ENCODE results near the gene PIAS4. TPM values are rescaled to one million over a fixed set of nuclear protein-coding genes. Genes with fewer than 3 reads are reported as not detected.

The PIAS4 gene
- total and polyA plus RNA-seq, 9 donors = 14.7 to 26.2 (median 23.6) TPM

DNA sequence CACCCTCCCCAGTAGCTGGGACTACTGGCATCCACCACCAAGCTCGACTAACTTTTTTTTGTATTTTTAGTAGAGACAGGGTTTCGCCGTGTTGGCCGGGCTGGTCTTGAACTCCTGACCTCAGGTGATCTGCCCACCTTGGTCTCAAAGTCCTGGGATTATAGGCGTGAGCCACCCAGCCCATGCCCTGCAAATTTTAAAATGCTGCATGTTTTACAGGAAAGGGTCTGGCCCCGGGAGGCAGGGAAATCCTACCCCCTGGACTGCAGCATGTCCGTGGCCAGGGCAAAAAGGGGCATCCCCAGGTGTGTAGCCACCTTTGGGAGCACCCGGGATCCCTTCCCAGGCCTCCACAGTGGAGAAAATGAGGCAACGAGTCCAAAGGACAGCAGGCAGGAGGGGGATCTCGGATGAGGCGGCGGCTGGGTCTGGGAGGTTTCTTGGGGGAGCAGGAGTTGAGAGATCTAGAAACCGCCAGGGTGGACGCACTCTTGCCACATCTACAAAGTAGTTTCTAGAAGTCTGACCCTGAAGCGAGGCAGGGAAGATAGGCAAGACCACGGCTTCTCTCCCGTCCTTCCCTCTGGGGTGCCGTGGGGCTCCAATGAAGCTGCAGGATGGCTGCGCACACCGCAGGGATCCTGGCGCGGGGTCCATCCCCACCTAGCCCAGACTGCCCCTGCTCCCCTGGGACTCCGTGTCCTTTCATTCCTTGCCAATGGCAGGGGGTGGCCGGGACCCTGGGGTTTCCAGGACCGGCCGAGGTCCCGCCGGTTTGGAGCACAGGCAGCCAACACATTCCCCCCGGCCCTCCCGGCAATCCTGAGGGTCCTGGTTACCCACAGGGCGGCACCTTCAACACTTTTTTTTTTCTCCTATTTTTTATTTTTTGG lies 80.5 kb downstream of the PIAS4 start:
- Histone ChIP-seq H3K4me1 (ENCODE audit: control insufficient read depth, insufficient read depth, low read length) (peaks cover 12% of the 10 kb centered on the region), H3K36me3 (ENCODE audit: control insufficient read depth, insufficient read depth, low read length) (peaks cover 34% of the 10 kb centered on the region), H3K27me3 (ENCODE audit: control insufficient read depth, insufficient read depth, low read length) (no peaks in the 10 kb centered on the region), H3K4me3 (ENCODE audit: low read length) (no peak overlapping the region), H3K27ac (ENCODE audit: low read length) (no peak overlapping the region), H3K9me3 (replicated peaks; ENCODE audit: control insufficient read depth, low read depth, low read length) (no peaks in the 10 kb centered on the region)
- DNase-seq = no peak
- WGBS (ENCODE audit: insufficient coverage) = 79% methylated on average over 20 of the region's 31 CpGs

DNA sequence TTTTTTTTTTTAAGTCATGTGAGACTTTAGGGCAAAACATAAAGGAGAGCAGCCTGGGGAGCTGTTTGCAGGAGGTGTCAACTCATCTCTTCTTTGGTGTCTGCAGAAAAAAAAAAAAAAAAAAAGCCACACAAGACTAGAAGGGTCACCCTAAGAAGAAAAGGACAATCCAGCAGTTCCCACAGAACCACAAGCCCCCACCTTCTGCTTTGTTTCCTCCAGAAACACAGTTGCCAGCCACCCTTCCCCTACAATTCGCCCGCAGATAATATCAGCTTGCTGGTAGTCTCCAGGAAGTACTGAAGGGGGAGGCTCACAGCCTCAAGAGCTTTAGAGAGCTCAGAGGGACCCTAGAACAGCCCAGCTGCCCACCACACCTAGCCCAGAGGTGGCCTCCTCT lies 81.4 kb downstream of the PIAS4 start:
- Histone ChIP-seq H3K27me3 (ENCODE audit: control insufficient read depth, insufficient read depth, low read length) (no peaks in the 10 kb centered on the region), H3K27ac (ENCODE audit: low read length) (no peak overlapping the region), H3K36me3 (ENCODE audit: control insufficient read depth, insufficient read depth, low read length) (peaks cover 43% of the 10 kb centered on the region), H3K4me1 (ENCODE audit: control insufficient read depth, insufficient read depth, low read length) (peaks cover 9% of the 10 kb centered on the region), H3K4me3 (ENCODE audit: low read length) (no peak overlapping the region), H3K9me3 (replicated peaks; ENCODE audit: control insufficient read depth, low read depth, low read length) (no peaks in the 10 kb centered on the region)
- DNase-seq = no peak
- 80% methylated on average over 1 of the region's 2 CpGs for WGBS (ENCODE audit: insufficient coverage)

Other genes starting within 250 kb of the PIAS4 start
- 14.6 TPM for gene APBA3, start 246.0 kb upstream of the PIAS4 start, total RNA-seq
- 10 to 100 TPM in 7 of 8 donors, 1 to 10 TPM in 1; 9.5 to 16.9 (median 13.4) TPM for gene APBA3, start 246.0 kb upstream of the PIAS4 start, polyA plus RNA-seq (ENCODE audit: insufficient read depth in 1 of 8, insufficient read length in 8 of 8, low replicate concordance in 1 of 8)
- gene MRPL54, start 245.1 kb upstream of the PIAS4 start, total RNA-seq = 61.4 TPM
- 10 to 100 TPM; 22.6 to 33.2 (median 29.6) TPM for gene MRPL54, start 245.1 kb upstream of the PIAS4 start, polyA plus RNA-seq (ENCODE audit: insufficient read depth in 1 of 8, insufficient read length in 8 of 8, low replicate concordance in 1 of 8)
- gene RAX2, start 235.5 kb upstream of the PIAS4 start, total RNA-seq = 0.04 TPM
- gene RAX2, start 235.5 kb upstream of the PIAS4 start, polyA plus RNA-seq (ENCODE audit: insufficient read depth in 1 of 8, insufficient read length in 8 of 8, low replicate concordance in 1 of 8) = not detected
- gene MATK, start 221.4 kb upstream of the PIAS4 start, total RNA-seq = 0.62 TPM
- gene MATK, start 221.4 kb upstream of the PIAS4 start, polyA plus RNA-seq (ENCODE audit: insufficient read depth in 1 of 8, insufficient read length in 8 of 8, low replicate concordance in 1 of 8) = 1 to 10 TPM in 5 of 8 donors, under 1 TPM in 3; 0.87 to 1.9 (median 1.1) TPM
- under 0.01 TPM for gene ZFR2, start 138.7 kb upstream of the PIAS4 start, total RNA-seq
- under 1 TPM in 6 of 8 donors, not detected in 2; 0.03 to 0.23 (median 0.13) TPM for gene ZFR2, start 138.7 kb upstream of the PIAS4 start, polyA plus RNA-seq (ENCODE audit: insufficient read depth in 1 of 8, insufficient read length in 8 of 8, low replicate concordance in 1 of 8)
- gene ATCAY, start 127.1 kb upstream of the PIAS4 start, total RNA-seq = 0.04 TPM
- under 1 TPM; 0.06 to 0.78 (median 0.24) TPM for gene ATCAY, start 127.1 kb upstream of the PIAS4 start, polyA plus RNA-seq (ENCODE audit: insufficient read depth in 1 of 8, insufficient read length in 8 of 8, low replicate concordance in 1 of 8)
- 168 TPM for gene NMRK2, start 74.7 kb upstream of the PIAS4 start, total RNA-seq
- gene NMRK2, start 74.7 kb upstream of the PIAS4 start, polyA plus RNA-seq (ENCODE audit: insufficient read depth in 1 of 8, insufficient read length in 8 of 8, low replicate concordance in 1 of 8) = 100 to 1,000 TPM; 146 to 369 (median 300) TPM
- 51.2 TPM for gene DAPK3, start 36.6 kb upstream of the PIAS4 start, total RNA-seq
- gene DAPK3, start 36.6 kb upstream of the PIAS4 start, polyA plus RNA-seq (ENCODE audit: insufficient read depth in 1 of 8, insufficient read length in 8 of 8, low replicate concordance in 1 of 8) = 10 to 100 TPM; 69.6 to 88.5 (median 80.0) TPM
- gene EEF2, start 22.3 kb upstream of the PIAS4 start, total RNA-seq = 3,013 TPM
- gene EEF2, start 22.3 kb upstream of the PIAS4 start, polyA plus RNA-seq (ENCODE audit: insufficient read depth in 1 of 8, insufficient read length in 8 of 8, low replicate concordance in 1 of 8) = 1,000 to 10,000 TPM; 2,533 to 3,060 (median 2,684) TPM
- 4.2 TPM for gene ZBTB7A, start 59.2 kb downstream of the PIAS4 start, total RNA-seq
- 10 to 100 TPM in 1 of 8 donors, 1 to 10 TPM in 7; 6.8 to 10.9 (median 8.5) TPM for gene ZBTB7A, start 59.2 kb downstream of the PIAS4 start, polyA plus RNA-seq (ENCODE audit: insufficient read depth in 1 of 8, insufficient read length in 8 of 8, low replicate concordance in 1 of 8)
- gene MAP2K2, start 116.4 kb downstream of the PIAS4 start, total RNA-seq = 97.0 TPM
- 100 to 1,000 TPM; 104 to 137 (median 118) TPM for gene MAP2K2, start 116.4 kb downstream of the PIAS4 start, polyA plus RNA-seq (ENCODE audit: insufficient read depth in 1 of 8, insufficient read length in 8 of 8, low replicate concordance in 1 of 8)
- not detected for gene CREB3L3, start 145.9 kb downstream of the PIAS4 start, total RNA-seq
- gene CREB3L3, start 145.9 kb downstream of the PIAS4 start, polyA plus RNA-seq (ENCODE audit: insufficient read depth in 1 of 8, insufficient read length in 8 of 8, low replicate concordance in 1 of 8) = 1 to 10 TPM in 1 of 8 donors, under 1 TPM in 2, not detected in 5; 0.16 to 5.8 (median 0.99) TPM
- 6.0 TPM for gene SIRT6, start 174.8 kb downstream of the PIAS4 start, total RNA-seq
- 10 to 100 TPM; 10.5 to 17.1 (median 12.2) TPM for gene SIRT6, start 174.8 kb downstream of the PIAS4 start, polyA plus RNA-seq (ENCODE audit: insufficient read depth in 1 of 8, insufficient read length in 8 of 8, low replicate concordance in 1 of 8)
- 0.58 TPM for gene ANKRD24, start 175.0 kb downstream of the PIAS4 start, total RNA-seq
- 1 to 10 TPM in 5 of 8 donors, under 1 TPM in 3; 0.79 to 2.5 (median 1.1) TPM for gene ANKRD24, start 175.0 kb downstream of the PIAS4 start, polyA plus RNA-seq (ENCODE audit: insufficient read depth in 1 of 8, insufficient read length in 8 of 8, low replicate concordance in 1 of 8)
- gene EBI3, start 221.8 kb downstream of the PIAS4 start, total RNA-seq = 0.53 TPM
- gene EBI3, start 221.8 kb downstream of the PIAS4 start, polyA plus RNA-seq (ENCODE audit: insufficient read depth in 1 of 8, insufficient read length in 8 of 8, low replicate concordance in 1 of 8) = 1 to 10 TPM in 2 of 8 donors, under 1 TPM in 6; 0.52 to 1.7 (median 0.76) TPM
- 15.0 TPM for gene YJU2, start 239.3 kb downstream of the PIAS4 start, total RNA-seq
- gene YJU2, start 239.3 kb downstream of the PIAS4 start, polyA plus RNA-seq (ENCODE audit: insufficient read depth in 1 of 8, insufficient read length in 8 of 8, low replicate concordance in 1 of 8) = 10 to 100 TPM; 14.2 to 16.0 (median 15.1) TPM

Measured in muscle of leg (tissue), 11 donors.